Right lobe of liver (tissue), 6 donors: ENCODE results near the gene GALNT11. TPM values are rescaled to one million over a fixed set of nuclear protein-coding genes. Genes with fewer than 3 reads are reported as not detected.

ENCODE experiments used
- ATAC-seq, 4 donors: fragments of 200-7000 bp; cut with Tn5 transposase; one replicate each; pipeline ENCODE4 v1.9.1; 2020; ENCODE audit warnings: mild to moderate bottlenecking in 4 of 4, moderate library complexity in 4 of 4
- DNase-seq, 3 donors: peaks; one replicate each; pipeline ENCODE4 v3.0.0-alpha.2; 2020
- H3K27ac ChIP-seq, 3 donors: fragments of 200-600 bp; one replicate each; pipeline ENCODE4 v1.8.0; 2022
- H3K27me3 ChIP-seq, 2 donors: fragments of 200-600 bp; one replicate each; pipeline ENCODE4 v1.8.0; 2022
- H3K36me3 ChIP-seq, 4 donors: fragments of 200-600 bp; sonication (generic) in 1 of 4; one replicate each; pipeline versions ENCODE4 v1.5.1 to v1.8.0; 2017 to 2022; ENCODE audit warnings: control low read depth in 1 of 4
- H3K4me1 ChIP-seq, 4 donors: fragments of 200-600 bp; sonication (generic) in 1 of 4; one replicate each; pipeline versions ENCODE4 v1.5.1 to v1.8.0; 2017 to 2022; ENCODE audit warnings: control low read depth in 1 of 4
- H3K4me3 ChIP-seq, 3 donors: fragments of 200-600 bp; one replicate each; pipeline ENCODE4 v1.8.0; 2022
- H3K9me3 ChIP-seq, 4 donors: fragments of 200-600 bp; sonication (generic) in 1 of 4; one replicate each; pipeline versions ENCODE4 v1.5.1 to v1.8.0; 2017 to 2022; ENCODE audit warnings: control low read depth in 1 of 4
- CTCF ChIP-seq, 4 donors: fragments of 200-600 bp in 3 of 4; fragments of 450-650 bp in 1 of 4; IDR thresholded peaks; one replicate each; pipeline versions ENCODE4 v1.5.1 to v1.8.0; 2016 to 2022; ENCODE audit warnings: antibody characterized with exemption in 4 of 4, mild to moderate bottlenecking in 2 of 4
- POLR2A ChIP-seq: fragments of 450-650 bp; IDR thresholded peaks from one replicate; pipeline ENCODE4 v1.6.1; 2017; ENCODE audit warnings: antibody characterized with exemption, mild to moderate bottlenecking
- WGBS: methylation state at CpG from one replicate; pipeline ENCODE4 v1.1.6; 2018; ENCODE audit warnings: low coverage, low lambda C conversion rate; ENCODE audit not compliant: insufficient coverage; ENCODE audit errors: missing lambda C conversion rate; 5-methylcytosine and 5-hydroxymethylcytosine counted together
- intact Hi-C, 2 donors: fragments of 100-400 bp; cut with DNase I; formaldehyde crosslinking; loops; one replicate each; pipeline versions ENCODE4 v1.11.2 to v1.14.1; 2022
- total RNA-seq, 6 experiments: library from RNA; depleted of rRNA in 2 of 6; stranded (reverse); fragments of >200 nt in 2 of 6; fragmentation: NEBNext Ultra II Directional in 3 of 6; extraction: Animal tissue kit (Norgen Biotek cat#: 25700) in 3 of 6; gene quantifications; one replicate each; pipeline versions ENCODE4 v1.1.0 to v1.2.4, GENCODE V29; 2016 to 2023
- donor health status: DM: no; HTN: yes; CAD: no.
- donor health status: DM: no; HTN: no; CAD: no.
- donor health status: DM: no; HTN: no; CAD: no.
- donor health status: DM: no; HTN: yes; CAD: no.
- donor health status: DM: no; HTN: yes; CAD: no.

GALNT11 gene
- total RNA-seq, 6 experiments from 2014 or later, result 12.0 to 21.7 (median 14.7) TPM

GRCh38 chr7:152085131-152085530, 59.7 kb downstream of the GALNT11 start:
- no peaks in the 10 kb centered on the region for H3K27me3 ChIP-seq
- WGBS, result 91% methylated on average over 3 of the region's 3 CpGs

GRCh38 chr7:152086513-152086912, 61.0 kb downstream of the GALNT11 start:
- H3K4me3 ChIP-seq, result no peak overlapping the region
- DNase-seq (no peak), ATAC-seq (no peak)
- no peak overlapping the region for H3K27ac ChIP-seq
- no peaks in the 10 kb centered on the region for H3K36me3 ChIP-seq
- WGBS, result 50% methylated on average over 1 of the region's 1 CpG
- intact Hi-C loops, result no loop called here
- TF ChIP-seq POLR2A, result no peak
- no peak for TF ChIP-seq CTCF (IDR thresholded peaks at IDR 0.05)
- no peaks in the 10 kb centered on the region for H3K9me3 ChIP-seq
- H3K27me3 ChIP-seq, result no peaks in the 10 kb centered on the region
- H3K4me1 ChIP-seq, result peaks cover 0 to under 1% (median 0%) of the 10 kb centered on the region in 4 donors

More at GRCh38 chr7:152085131-152085530, 59.7 kb downstream of the GALNT11 start:
- no peak for ATAC-seq
- Histone ChIP-seq H3K4me3 (no peak overlapping the region), H3K27ac (no peak overlapping the region), H3K4me1 (peaks cover 0 to 11% (median 0%) of the 10 kb centered on the region in 4 donors), H3K9me3 (no peaks in the 10 kb centered on the region), H3K36me3 (no peaks in the 10 kb centered on the region)
- TF ChIP-seq CTCF (IDR thresholded peaks at IDR 0.05), result no peak
- no peak for TF ChIP-seq POLR2A
- no peak for DNase-seq
- intact Hi-C loops, result no loop called here

GRCh38 chr7:152089183-152089582, 63.7 kb downstream of the GALNT11 start:
- WGBS, result 97% methylated on average over 7 of the region's 7 CpGs
- ATAC-seq, result no peak
- no peaks in the 10 kb centered on the region for H3K36me3 ChIP-seq
- no peak overlapping the region for H3K27ac ChIP-seq
- no peaks in the 10 kb centered on the region for H3K4me1 ChIP-seq
- no peak for TF ChIP-seq CTCF (IDR thresholded peaks at IDR 0.05)
- TF ChIP-seq POLR2A, result no peak
- H3K27me3 ChIP-seq, result no peaks in the 10 kb centered on the region
- H3K4me3 ChIP-seq, result no peak overlapping the region
- DNase-seq, result no peak
- no peaks in the 10 kb centered on the region for H3K9me3 ChIP-seq
- intact Hi-C loops, result no loop called here

GRCh38 chr7:152090747-152091146, 65.3 kb downstream of the GALNT11 start:
- H3K36me3 ChIP-seq, result no peaks in the 10 kb centered on the region
- no peak overlapping the region for H3K4me3 ChIP-seq
- no peaks in the 10 kb centered on the region for H3K4me1 ChIP-seq
- H3K27me3 ChIP-seq, result no peaks in the 10 kb centered on the region
- H3K27ac ChIP-seq, result no peak overlapping the region
- intact Hi-C loops, result no loop called here
- 84% methylated on average over 3 of the region's 6 CpGs for WGBS
- ATAC-seq (peak in 2 of 4 donors; percentile 42 to 49), DNase-seq (no peak)
- TF ChIP-seq POLR2A (no peak), CTCF (IDR thresholded peaks at IDR 0.05) (no peak)
- no peaks in the 10 kb centered on the region for H3K9me3 ChIP-seq

- WGBS, result 78% methylated on average over 4 of the region's 4 CpGs
- intact Hi-C loops, result no loop called here
- H3K9me3 ChIP-seq, result no peaks in the 10 kb centered on the region
- no peak overlapping the region for H3K4me3 ChIP-seq
- TF ChIP-seq POLR2A (no peak), CTCF (IDR thresholded peaks at IDR 0.05) (no peak)
- ATAC-seq (peak in 1 of 4 donors; percentile 19), DNase-seq (no peak)
- no peak overlapping the region for H3K27ac ChIP-seq
- no peaks in the 10 kb centered on the region for H3K27me3 ChIP-seq
- no peaks in the 10 kb centered on the region for H3K4me1 ChIP-seq
- H3K36me3 ChIP-seq, result no peaks in the 10 kb centered on the region
These were observed 68.2 kb downstream of the GALNT11 start for GRCh38 chr7:152093717-152094116.
